H9 (cell line): ENCODE results near the gene GNG3. TPM values are rescaled to one million over a fixed set of nuclear protein-coding genes. Genes with fewer than 3 reads are reported as not detected.

Experiments
- DNase-seq: peaks from one replicate; pipeline ENCODE4 v3.0.0-alpha.2; 2017
- H2AFZ ChIP-seq: one replicate; pipeline ENCODE4 v1.6.1; 2013; ENCODE audit warnings: mild to moderate bottlenecking, low read length, control low read depth, moderate library complexity
- H2AK5ac ChIP-seq: 2 replicates; pipeline ENCODE4 v1.6.1; 2013; ENCODE audit warnings: low read length, control low read depth, mixed read lengths; ENCODE audit not compliant: insufficient read length
- H2BK120ac ChIP-seq: one replicate; pipeline ENCODE4 v1.6.1; 2013; ENCODE audit warnings: low read depth, mild to moderate bottlenecking, low read length, control low read depth, inconsistent platforms; ENCODE audit not compliant: poor library complexity, severe bottlenecking
- H2BK12ac ChIP-seq: 2 replicates; pipeline ENCODE4 v1.6.1; 2013; ENCODE audit warnings: low read length, control low read depth, mixed read lengths, low read depth; ENCODE audit not compliant: insufficient read length
- H2BK15ac ChIP-seq: 2 replicates; pipeline ENCODE4 v1.6.1; 2013; ENCODE audit warnings: low read depth, low read length, control low read depth
- H2BK20ac ChIP-seq: one replicate; pipeline ENCODE4 v1.6.1; 2013; ENCODE audit warnings: low read depth, mild to moderate bottlenecking, low read length, control low read depth, inconsistent platforms; ENCODE audit not compliant: poor library complexity, severe bottlenecking
- H2BK5ac ChIP-seq: 2 replicates; pipeline ENCODE4 v1.6.1; 2013; ENCODE audit warnings: low read length, control low read depth, mixed read lengths; ENCODE audit not compliant: insufficient read length
- H3K14ac ChIP-seq: 2 replicates; pipeline ENCODE4 v1.6.1; 2013; ENCODE audit warnings: low read length, control low read depth; ENCODE audit not compliant: insufficient read depth
- H3K18ac ChIP-seq: 2 replicates; pipeline ENCODE4 v1.6.1; 2013; ENCODE audit warnings: low read depth, mild to moderate bottlenecking, mixed read lengths, low read length, control low read depth; ENCODE audit not compliant: insufficient read length
- H3K23ac ChIP-seq: 2 replicates; pipeline ENCODE4 v1.6.1; 2013; ENCODE audit warnings: low read length, control low read depth, mixed read lengths, low read depth; ENCODE audit not compliant: insufficient read length
- H3K23me2 ChIP-seq: 2 replicates; pipeline ENCODE4 v1.6.1; 2013; ENCODE audit warnings: low read depth, mild to moderate bottlenecking, mixed read lengths, low read length, control low read depth; ENCODE audit not compliant: insufficient read length, poor library complexity, severe bottlenecking
- H3K27ac ChIP-seq: 2 replicates; pipeline ENCODE4 v1.5.1; 2013; ENCODE audit warnings: low read length, control low read depth, mixed read lengths, low read depth; ENCODE audit not compliant: insufficient read length
- H3K27me3 ChIP-seq: 2 replicates; pipeline ENCODE4 v1.6.1; 2013; ENCODE audit warnings: low read length, control low read depth, inconsistent platforms; ENCODE audit not compliant: insufficient read depth
- H3K4ac ChIP-seq: 2 replicates; pipeline ENCODE4 v1.6.1; 2013; ENCODE audit warnings: low read depth, mild to moderate bottlenecking, control low read depth, inconsistent platforms, low read length, moderate library complexity
- H3K4me1 ChIP-seq: 2 replicates; pipeline ENCODE4 v1.6.1; 2013; ENCODE audit warnings: low read length, control low read depth, inconsistent platforms; ENCODE audit not compliant: insufficient read depth
- H3K4me2 ChIP-seq: 2 replicates; pipeline ENCODE4 v1.6.1; 2013; ENCODE audit warnings: low read length, control low read depth, mixed read lengths; ENCODE audit not compliant: insufficient read length, insufficient read depth
- H3K56ac ChIP-seq: 2 replicates; pipeline ENCODE4 v1.6.1; 2013; ENCODE audit warnings: low read depth, mild to moderate bottlenecking, mixed read lengths, low read length, control low read depth; ENCODE audit not compliant: insufficient read length
- H3K79me1 ChIP-seq: 2 replicates; pipeline ENCODE4 v1.6.1; 2013; ENCODE audit warnings: low read depth, mild to moderate bottlenecking, moderate library complexity, low read length, control low read depth, inconsistent platforms; ENCODE audit not compliant: insufficient read depth, poor library complexity, severe bottlenecking
- H3K79me2 ChIP-seq: 2 replicates; pipeline ENCODE4 v1.6.1; 2013; ENCODE audit warnings: low read length, control low read depth, inconsistent platforms; ENCODE audit not compliant: insufficient read depth
- H3K9ac ChIP-seq: 2 replicates; pipeline ENCODE4 v1.6.1; 2013; ENCODE audit warnings: low read length, control low read depth, mixed read lengths; ENCODE audit not compliant: insufficient read length; ENCODE audit errors: extremely low read depth
- H3K9me3 ChIP-seq: one replicate; pipeline ENCODE4 v1.6.1; 2013; ENCODE audit warnings: low read depth, low read length, inconsistent platforms; ENCODE audit not compliant: control insufficient read depth
- H3T11ph ChIP-seq: one replicate; pipeline ENCODE4 v1.6.1; 2013; ENCODE audit warnings: mild to moderate bottlenecking, low read length, control low read depth, inconsistent platforms
- H4K20me1 ChIP-seq: one replicate; pipeline ENCODE4 v1.6.1; 2013; ENCODE audit not compliant: control insufficient read depth, insufficient read length, insufficient read depth
- H4K5ac ChIP-seq: 2 replicates; pipeline ENCODE4 v1.6.1; 2013; ENCODE audit warnings: low read depth, mild to moderate bottlenecking, mixed read lengths, low read length, control low read depth; ENCODE audit not compliant: insufficient read length
- H4K8ac ChIP-seq: replicated peaks from 2 replicates; pipeline ENCODE4 v1.6.1; 2013; ENCODE audit warnings: low read length, control low read depth, mixed read lengths, low read depth; ENCODE audit not compliant: insufficient read length
- H4K91ac ChIP-seq: 2 replicates; pipeline ENCODE4 v1.6.1; 2013; ENCODE audit warnings: low read depth, mild to moderate bottlenecking, moderate library complexity, mixed read lengths, low read length, control low read depth; ENCODE audit not compliant: insufficient read length
- H3K27ac Mint-ChIP-seq, 3 experiments: 2 replicates in 2 of 3; 3 replicates in 1 of 3; pipeline ENCODE4 v1.8.0; 2020 to 2021; ENCODE audit warnings: mixed read lengths in 3 of 3, mild to moderate bottlenecking in 1 of 3, moderate library complexity in 1 of 3
- H3K27me3 Mint-ChIP-seq: 2 replicates; pipeline ENCODE4 v1.8.0; 2021; ENCODE audit warnings: low read depth, mild to moderate bottlenecking, moderate library complexity, mixed read lengths
- H3K36me3 Mint-ChIP-seq, 3 experiments: 2 replicates in 2 of 3; 3 replicates in 1 of 3; pipeline ENCODE4 v1.8.0; 2020 to 2021; ENCODE audit warnings: low read depth in 3 of 3, mixed read lengths in 3 of 3; ENCODE audit not compliant: insufficient read depth in 1 of 3
- H3K4me1 Mint-ChIP-seq, 2 experiments: 2 replicates each; pipeline ENCODE4 v1.8.0; 2020; ENCODE audit warnings: mixed read lengths in 2 of 2
- H3K4me3 Mint-ChIP-seq, 2 experiments: 2 replicates in 1 of 2; 3 replicates in 1 of 2; pipeline ENCODE4 v1.8.0; 2020 to 2021; ENCODE audit warnings: mild to moderate bottlenecking in 2 of 2, mixed read lengths in 2 of 2, moderate library complexity in 1 of 2
- H3K9me3 Mint-ChIP-seq, 2 experiments: 2 replicates in 1 of 2; 3 replicates in 1 of 2; pipeline ENCODE4 v1.8.0; 2020; ENCODE audit warnings: mild to moderate bottlenecking in 2 of 2, mixed read lengths in 2 of 2, moderate library complexity in 1 of 2
- WGBS: extraction: QIAGEN DNeasy Blood & Tissue Kit; methylation state at CpG from one replicate; pipeline ENCODE4 v1.1.7; 2013; ENCODE audit warnings: missing lambda C conversion rate, low lambda C conversion rate, mixed read lengths; ENCODE audit not compliant: insufficient read length; ENCODE audit errors: extremely low coverage; 5-methylcytosine and 5-hydroxymethylcytosine counted together
- total RNA-seq: library from RNA; stranded (reverse); gene quantifications from 2 replicates; pipeline ENCODE4 v1.2.1, GENCODE V29; 2021
- TF ChIP-seq, protein P1 (sequence below): fragments of 200-600 bp; sonication (generic); conservative IDR thresholded peaks from 3 replicates; pipeline ENCODE4 v1.8.0; 2021; ENCODE audit warnings: antibody characterized with exemption, mild to moderate bottlenecking

The GNG3 gene
- total RNA-seq, 1 experiment from 2014 or later = 3.2 TPM

GRCh38 chr11:62752177-62752785 is 44.8 kb downstream of the GNG3 start:
- H3K27me3 Mint-ChIP-seq = no peaks in the 10 kb centered on the region
- Histone ChIP-seq H2BK120ac (no peak overlapping the region), H3K4me2 (no peak overlapping the region), H3K23me2 (peaks cover 3% of the 10 kb centered on the region), H2BK15ac (no peak overlapping the region), H3K9me3 (no peaks in the 10 kb centered on the region), H3K79me1 (peaks cover 12% of the 10 kb centered on the region), H2BK5ac (no peak overlapping the region), H3K79me2 (peaks cover 21% of the 10 kb centered on the region; the same call in 1 of the 2 replicates), H2BK12ac (no peak overlapping the region), H3K4ac (no peak overlapping the region), H3T11ph (no peak overlapping the region), H3K9ac (no peak overlapping the region), H3K23ac (no peak overlapping the region), H4K20me1 (no peaks in the 10 kb centered on the region), H4K91ac (no peak overlapping the region), H2BK20ac (no peak overlapping the region), H3K27me3 (no peaks in the 10 kb centered on the region), H3K14ac (no peak overlapping the region), H4K8ac (no peak overlapping the region), H3K4me1 (no peaks in the 10 kb centered on the region), H3K18ac (no peak overlapping the region), H3K27ac (no peak overlapping the region), H4K5ac (no peak overlapping the region), H3K56ac (no peak overlapping the region), H2AFZ (no peak overlapping the region), H2AK5ac (no peak overlapping the region)
- no peak for DNase-seq
- peak overlapping the region in 1 of 3 experiments; percentile 55; a peak in 1 of 7 replicates for H3K27ac Mint-ChIP-seq
- TF ChIP-seq, protein P1, sequence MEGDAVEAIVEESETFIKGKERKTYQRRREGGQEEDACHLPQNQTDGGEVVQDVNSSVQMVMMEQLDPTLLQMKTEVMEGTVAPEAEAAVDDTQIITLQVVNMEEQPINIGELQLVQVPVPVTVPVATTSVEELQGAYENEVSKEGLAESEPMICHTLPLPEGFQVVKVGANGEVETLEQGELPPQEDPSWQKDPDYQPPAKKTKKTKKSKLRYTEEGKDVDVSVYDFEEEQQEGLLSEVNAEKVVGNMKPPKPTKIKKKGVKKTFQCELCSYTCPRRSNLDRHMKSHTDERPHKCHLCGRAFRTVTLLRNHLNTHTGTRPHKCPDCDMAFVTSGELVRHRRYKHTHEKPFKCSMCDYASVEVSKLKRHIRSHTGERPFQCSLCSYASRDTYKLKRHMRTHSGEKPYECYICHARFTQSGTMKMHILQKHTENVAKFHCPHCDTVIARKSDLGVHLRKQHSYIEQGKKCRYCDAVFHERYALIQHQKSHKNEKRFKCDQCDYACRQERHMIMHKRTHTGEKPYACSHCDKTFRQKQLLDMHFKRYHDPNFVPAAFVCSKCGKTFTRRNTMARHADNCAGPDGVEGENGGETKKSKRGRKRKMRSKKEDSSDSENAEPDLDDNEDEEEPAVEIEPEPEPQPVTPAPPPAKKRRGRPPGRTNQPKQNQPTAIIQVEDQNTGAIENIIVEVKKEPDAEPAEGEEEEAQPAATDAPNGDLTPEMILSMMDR = no peak
- peaks cover 29 to 44% (median 33%) of the 10 kb centered on the region in 3 experiments for H3K36me3 Mint-ChIP-seq
- peaks cover 12 to 21% of the 10 kb centered on the region in 2 experiments for H3K4me1 Mint-ChIP-seq
- no CpG with 5 or more reads among the region's 14 CpGs for WGBS
- H3K4me3 Mint-ChIP-seq = peak overlapping the region in 1 of 2 experiments; percentile 60; a peak in 1 of 5 replicates
- no peaks in the 10 kb centered on the region for H3K9me3 Mint-ChIP-seq
